Astrocyte (in vitro differentiated cells and primary cell): ENCODE data around the gene SPPL3. TPM values are rescaled to one million over a fixed set of nuclear protein-coding genes. Genes with fewer than 3 reads are reported as not detected.

Source experiments
- DNase-seq: peaks from one replicate; pipeline ENCODE4 v3.0.0-alpha.2; 2010; ENCODE audit warnings: low read depth
- FAIRE-seq: peaks from 2 replicates; lab custom pipeline; 2011; peaks lifted over from hg19 to GRCh38; lab: Jason Lieb, UNC
- H2AFZ ChIP-seq: 2 replicates; pipeline ENCODE4 v1.6.0; 2012; ENCODE audit warnings: low read depth, low read length, inconsistent platforms
- H3K27ac ChIP-seq: 2 replicates; pipeline ENCODE4 v1.5.1; 2011; ENCODE audit warnings: low read depth, low read length, inconsistent platforms
- H3K27me3 ChIP-seq: 2 replicates; pipeline ENCODE4 v1.6.0; 2011; ENCODE audit warnings: low read length, inconsistent platforms; ENCODE audit not compliant: insufficient read depth
- H3K36me3 ChIP-seq: 2 replicates; pipeline ENCODE4 v1.5.1; 2011; ENCODE audit warnings: low read length, inconsistent platforms; ENCODE audit not compliant: insufficient read depth
- H3K4me1 ChIP-seq: 2 replicates; pipeline ENCODE4 v1.5.1; 2011; ENCODE audit warnings: low read length, inconsistent platforms; ENCODE audit not compliant: insufficient read depth
- H3K4me2 ChIP-seq: 2 replicates; pipeline ENCODE4 v1.6.0; 2012; ENCODE audit warnings: low read length, inconsistent platforms
- H3K4me3 ChIP-seq: 2 replicates; pipeline ENCODE4 v1.5.1; 2011; ENCODE audit warnings: low read depth, mild to moderate bottlenecking, low read length, inconsistent platforms; ENCODE audit not compliant: insufficient read depth
- H3K79me2 ChIP-seq: 2 replicates; pipeline ENCODE4 v1.6.0; 2012; ENCODE audit warnings: mild to moderate bottlenecking, low read length, inconsistent platforms; ENCODE audit not compliant: insufficient read depth
- H3K9ac ChIP-seq: 2 replicates; pipeline ENCODE4 v1.6.0; 2012; ENCODE audit warnings: mild to moderate bottlenecking, low read length, inconsistent platforms
- H3K9me3 ChIP-seq: 2 replicates; pipeline ENCODE4 v1.5.1; 2012; ENCODE audit warnings: low read depth, mild to moderate bottlenecking, low read length, inconsistent platforms; ENCODE audit not compliant: insufficient read depth
- H4K20me1 ChIP-seq: 2 replicates; pipeline ENCODE4 v1.6.0; 2012; ENCODE audit warnings: low read length, inconsistent platforms; ENCODE audit not compliant: insufficient read depth
- H3K27ac Mint-ChIP-seq: one replicate; pipeline ENCODE4 v1.8.0; 2021; ENCODE audit warnings: mild to moderate bottlenecking, mixed read lengths; ENCODE audit not compliant: unreplicated experiment
- H3K27me3 Mint-ChIP-seq: one replicate; pipeline ENCODE4 v1.8.0; 2021; ENCODE audit warnings: low read depth, mixed read lengths; ENCODE audit not compliant: unreplicated experiment
- H3K36me3 Mint-ChIP-seq: one replicate; pipeline ENCODE4 v1.8.0; 2021; ENCODE audit warnings: low read depth, mixed read lengths; ENCODE audit not compliant: unreplicated experiment
- H3K4me1 Mint-ChIP-seq: one replicate; pipeline ENCODE4 v1.8.0; 2021; ENCODE audit warnings: low read depth, mixed read lengths; ENCODE audit not compliant: unreplicated experiment
- H3K4me3 Mint-ChIP-seq: one replicate; pipeline ENCODE4 v1.8.0; 2021; ENCODE audit warnings: mild to moderate bottlenecking, moderate library complexity, mixed read lengths; ENCODE audit not compliant: unreplicated experiment
- H3K9me3 Mint-ChIP-seq: one replicate; pipeline ENCODE4 v1.8.0; 2021; ENCODE audit warnings: mild to moderate bottlenecking, mixed read lengths; ENCODE audit not compliant: unreplicated experiment
- EZH2 ChIP-seq: IDR thresholded peaks from 2 replicates; pipeline ENCODE4 v1.6.1; 2012; ENCODE audit warnings: mild to moderate bottlenecking, low read length, inconsistent platforms; ENCODE audit not compliant: insufficient read depth
- total RNA-seq: library from RNA; stranded (reverse); gene quantifications from 2 replicates; pipeline ENCODE4 v1.2.1, GENCODE V29; 2021
- TF ChIP-seq, protein P1 (sequence below): IDR thresholded peaks from 2 replicates; pipeline ENCODE4 v1.5.1; 2011; ENCODE audit warnings: low read depth, mild to moderate bottlenecking, inconsistent platforms, low read length, moderate library complexity; ENCODE audit not compliant: insufficient read depth

SPPL3 gene
- total RNA-seq, 1 donor from 2014 or later = 48.3 TPM

DNA sequence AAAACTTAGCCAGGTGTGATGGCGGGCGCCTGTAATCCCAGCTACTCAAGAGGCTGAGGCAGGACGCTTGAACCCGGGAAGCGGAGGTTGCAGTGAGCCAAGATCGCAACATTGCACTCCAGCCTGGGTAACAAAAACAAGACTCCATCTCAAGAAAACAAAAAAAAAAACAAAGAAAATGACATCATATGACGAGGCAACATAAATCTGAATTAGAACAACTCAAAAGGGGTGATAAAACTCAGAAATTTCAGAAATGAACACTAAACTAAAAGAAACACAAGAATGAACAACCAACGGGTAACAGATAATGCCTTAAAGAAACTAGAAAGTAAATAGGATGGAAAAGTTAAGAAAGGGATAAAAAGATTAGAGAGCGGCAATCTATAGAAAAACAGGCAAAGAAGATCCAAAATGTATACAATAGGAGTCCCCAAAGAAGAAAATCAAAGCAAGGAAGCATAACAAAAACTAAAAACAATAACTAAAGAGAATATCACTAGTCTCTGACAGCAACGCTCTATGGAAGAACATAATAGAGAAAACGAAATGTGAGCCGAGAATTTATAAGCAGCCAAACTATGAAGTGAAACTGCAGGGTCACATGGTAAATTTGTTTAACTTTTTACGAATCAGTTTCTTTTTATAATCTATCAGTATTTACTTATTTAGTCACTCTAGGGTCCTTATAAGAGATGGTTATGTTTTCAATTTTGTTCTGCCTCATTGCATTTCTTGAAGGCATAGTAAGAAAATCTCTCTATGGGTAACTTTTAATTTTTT is 45.7 kb downstream of the SPPL3 start:
- Histone ChIP-seq H3K9ac (no peak overlapping the region), H3K36me3 (no peaks in the 10 kb centered on the region), H3K4me3 (no peak overlapping the region), H3K27me3 (no peaks in the 10 kb centered on the region), H3K4me2 (no peak overlapping the region), H3K4me1 (no peaks in the 10 kb centered on the region), H3K27ac (no peak overlapping the region), H2AFZ (no peak overlapping the region), H3K9me3 (no peaks in the 10 kb centered on the region), H4K20me1 (peaks cover 57% of the 10 kb centered on the region), H3K79me2 (peaks cover 38% of the 10 kb centered on the region)
- FAIRE-seq (no peak), DNase-seq (no peak)
- TF ChIP-seq, protein P1, sequence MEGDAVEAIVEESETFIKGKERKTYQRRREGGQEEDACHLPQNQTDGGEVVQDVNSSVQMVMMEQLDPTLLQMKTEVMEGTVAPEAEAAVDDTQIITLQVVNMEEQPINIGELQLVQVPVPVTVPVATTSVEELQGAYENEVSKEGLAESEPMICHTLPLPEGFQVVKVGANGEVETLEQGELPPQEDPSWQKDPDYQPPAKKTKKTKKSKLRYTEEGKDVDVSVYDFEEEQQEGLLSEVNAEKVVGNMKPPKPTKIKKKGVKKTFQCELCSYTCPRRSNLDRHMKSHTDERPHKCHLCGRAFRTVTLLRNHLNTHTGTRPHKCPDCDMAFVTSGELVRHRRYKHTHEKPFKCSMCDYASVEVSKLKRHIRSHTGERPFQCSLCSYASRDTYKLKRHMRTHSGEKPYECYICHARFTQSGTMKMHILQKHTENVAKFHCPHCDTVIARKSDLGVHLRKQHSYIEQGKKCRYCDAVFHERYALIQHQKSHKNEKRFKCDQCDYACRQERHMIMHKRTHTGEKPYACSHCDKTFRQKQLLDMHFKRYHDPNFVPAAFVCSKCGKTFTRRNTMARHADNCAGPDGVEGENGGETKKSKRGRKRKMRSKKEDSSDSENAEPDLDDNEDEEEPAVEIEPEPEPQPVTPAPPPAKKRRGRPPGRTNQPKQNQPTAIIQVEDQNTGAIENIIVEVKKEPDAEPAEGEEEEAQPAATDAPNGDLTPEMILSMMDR = no peak
- no peak for TF ChIP-seq EZH2
- H3K27me3 Mint-ChIP-seq = no peaks in the 10 kb centered on the region
- H3K4me3 Mint-ChIP-seq = no peak overlapping the region
- peaks cover 5% of the 10 kb centered on the region for H3K36me3 Mint-ChIP-seq
- H3K4me1 Mint-ChIP-seq = peaks cover 22% of the 10 kb centered on the region
- no peak overlapping the region for H3K27ac Mint-ChIP-seq
- peaks cover 4% of the 10 kb centered on the region for H3K9me3 Mint-ChIP-seq

- no peak overlapping the region for H3K4me3 ChIP-seq
- Mint-ChIP-seq H3K27me3 (no peaks in the 10 kb centered on the region), H3K36me3 (peaks cover 5% of the 10 kb centered on the region), H3K4me1 (peaks cover 22% of the 10 kb centered on the region), H3K27ac (no peak overlapping the region), H3K9me3 (peaks cover 4% of the 10 kb centered on the region), H3K4me3 (no peak overlapping the region)
- H3K4me1 ChIP-seq = no peaks in the 10 kb centered on the region
- no peaks in the 10 kb centered on the region for H3K9me3 ChIP-seq
- no peak overlapping the region for H3K9ac ChIP-seq
- DNase-seq (no peak), FAIRE-seq (no peak)
- H3K27me3 ChIP-seq = no peaks in the 10 kb centered on the region
- H4K20me1 ChIP-seq = peaks cover 56% of the 10 kb centered on the region
- TF ChIP-seq, protein P1 = no peak
- no peak for TF ChIP-seq EZH2
- no peaks in the 10 kb centered on the region for H3K36me3 ChIP-seq
- H3K79me2 ChIP-seq = peaks cover 37% of the 10 kb centered on the region
- H3K27ac ChIP-seq = no peak overlapping the region
- H2AFZ ChIP-seq = no peak overlapping the region
- no peak overlapping the region for H3K4me2 ChIP-seq
Measured at GRCh38 chr12:120856980-120857379, 47.2 kb downstream of the SPPL3 start.
